DOHH2 (cell line): ENCODE results near the gene CRADD.
"Not testable (repeated sequence)": the region's sequence is repeated elsewhere in the genome, so short reads cannot be mapped to it uniquely, and the experiment has no call there.

ENCODE experiments used
- H3F3A ChIP-seq: fragments of 200-600 bp; sonication (generic), shearing (Covaris generic); 2 replicates; pipeline ENCODE4 v1.6.0; 2016; ENCODE audit warnings: antibody characterized with exemption, mild to moderate bottlenecking; ENCODE audit not compliant: control insufficient read depth, insufficient read depth
- H3K27ac ChIP-seq: fragments of 200-600 bp; sonication (generic); 2 replicates; pipeline ENCODE4 v1.5.1; 2014; ENCODE audit warnings: low read depth, mild to moderate bottlenecking, low read length, moderate library complexity
- H3K27me3 ChIP-seq: fragments of 200-600 bp; sonication (generic); 2 replicates; pipeline ENCODE4 v1.6.1; 2014; ENCODE audit warnings: mild to moderate bottlenecking, low read length, mixed read lengths; ENCODE audit not compliant: control insufficient read depth
- H3K36me3 ChIP-seq: fragments of 200-600 bp; sonication (generic); 2 replicates; pipeline ENCODE4 v1.6.1; 2014; ENCODE audit warnings: mild to moderate bottlenecking, low read length, moderate library complexity, mixed read lengths; ENCODE audit not compliant: control insufficient read depth
- H3K4me1 ChIP-seq: fragments of 200-600 bp; sonication (generic); 2 replicates; pipeline ENCODE4 v1.6.1; 2014; ENCODE audit warnings: mild to moderate bottlenecking, low read length, mixed read lengths; ENCODE audit not compliant: control insufficient read depth
- H3K4me2 ChIP-seq: fragments of 200-600 bp; sonication (generic); 2 replicates; pipeline ENCODE4 v1.6.0; 2014; ENCODE audit warnings: mild to moderate bottlenecking, low read length, moderate library complexity
- H3K4me3 ChIP-seq: fragments of 200-600 bp; sonication (generic); 2 replicates; pipeline ENCODE4 v1.5.1; 2014; ENCODE audit warnings: mild to moderate bottlenecking, low read length, mixed read lengths
- H3K79me2 ChIP-seq: fragments of 200-600 bp; sonication (generic); 2 replicates; pipeline ENCODE4 v1.6.1; 2014; ENCODE audit warnings: mild to moderate bottlenecking, low read length, mixed read lengths; ENCODE audit not compliant: control insufficient read depth
- H3K9me2 ChIP-seq: fragments of 200-600 bp; sonication (generic); replicated peaks from 2 replicates; pipeline ENCODE4 v1.6.1; 2014; ENCODE audit warnings: mild to moderate bottlenecking, low read length, mixed read lengths; ENCODE audit not compliant: control insufficient read depth
- H3K9me3 ChIP-seq: fragments of 200-600 bp; sonication (generic); 2 replicates; pipeline ENCODE4 v1.6.1; 2014; ENCODE audit warnings: antibody characterized with exemption, low read length, mixed read lengths; ENCODE audit not compliant: control insufficient read depth, insufficient read depth
- H4K20me1 ChIP-seq: fragments of 200-600 bp; sonication (generic); 2 replicates; pipeline ENCODE4 v1.6.0; 2014; ENCODE audit warnings: low read depth, mild to moderate bottlenecking, antibody characterized with exemption, low read length, moderate library complexity; ENCODE audit not compliant: control insufficient read depth, insufficient read depth
- EZH2phosphoT487 ChIP-seq: fragments of 200-600 bp; sonication (generic); IDR thresholded peaks from 2 replicates; pipeline ENCODE4 v1.6.1; 2017; ENCODE audit warnings: borderline replicate concordance, mild to moderate bottlenecking, antibody characterized with exemption, low read length, moderate library complexity, mixed read lengths
- TF ChIP-seq, protein P1 (sequence below): fragments of 200-600 bp; sonication (generic); IDR thresholded peaks from one replicate; pipeline ENCODE4 v1.5.1; 2014; ENCODE audit warnings: antibody characterized with exemption, mild to moderate bottlenecking, low read depth, low read length; ENCODE audit not compliant: poor library complexity, severe bottlenecking

Gene CRADD

DNA sequence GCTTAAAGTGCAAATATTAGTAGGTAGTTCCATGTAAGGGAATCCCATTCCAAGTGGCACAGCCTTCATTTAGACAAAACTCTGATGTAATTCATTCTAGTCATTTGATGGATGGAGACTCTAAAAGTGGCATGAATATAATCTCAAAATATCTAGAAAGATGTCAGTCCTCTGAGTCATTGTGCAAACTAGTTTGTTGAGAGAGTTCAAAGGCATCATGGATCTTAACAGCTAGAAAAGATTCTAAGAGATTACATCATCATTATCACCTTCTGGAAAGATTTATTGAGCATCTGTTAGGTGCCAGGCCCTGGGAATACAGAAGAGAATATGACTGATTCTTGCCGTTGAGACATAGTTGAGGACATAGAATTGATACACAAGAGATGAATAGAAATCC is 30.7 kb downstream of the CRADD start:
- H3K9me2 ChIP-seq, result no peaks in the 10 kb centered on the region
- H3K9me3 ChIP-seq, result no peaks in the 10 kb centered on the region
- H3K27me3 ChIP-seq, result no peaks in the 10 kb centered on the region
- no peak overlapping the region for H3K4me2 ChIP-seq
- TF ChIP-seq, protein P1, sequence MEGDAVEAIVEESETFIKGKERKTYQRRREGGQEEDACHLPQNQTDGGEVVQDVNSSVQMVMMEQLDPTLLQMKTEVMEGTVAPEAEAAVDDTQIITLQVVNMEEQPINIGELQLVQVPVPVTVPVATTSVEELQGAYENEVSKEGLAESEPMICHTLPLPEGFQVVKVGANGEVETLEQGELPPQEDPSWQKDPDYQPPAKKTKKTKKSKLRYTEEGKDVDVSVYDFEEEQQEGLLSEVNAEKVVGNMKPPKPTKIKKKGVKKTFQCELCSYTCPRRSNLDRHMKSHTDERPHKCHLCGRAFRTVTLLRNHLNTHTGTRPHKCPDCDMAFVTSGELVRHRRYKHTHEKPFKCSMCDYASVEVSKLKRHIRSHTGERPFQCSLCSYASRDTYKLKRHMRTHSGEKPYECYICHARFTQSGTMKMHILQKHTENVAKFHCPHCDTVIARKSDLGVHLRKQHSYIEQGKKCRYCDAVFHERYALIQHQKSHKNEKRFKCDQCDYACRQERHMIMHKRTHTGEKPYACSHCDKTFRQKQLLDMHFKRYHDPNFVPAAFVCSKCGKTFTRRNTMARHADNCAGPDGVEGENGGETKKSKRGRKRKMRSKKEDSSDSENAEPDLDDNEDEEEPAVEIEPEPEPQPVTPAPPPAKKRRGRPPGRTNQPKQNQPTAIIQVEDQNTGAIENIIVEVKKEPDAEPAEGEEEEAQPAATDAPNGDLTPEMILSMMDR, result no peak
- TF ChIP-seq EZH2phosphoT487, result no peak
- no peaks in the 10 kb centered on the region for H4K20me1 ChIP-seq
- no peaks in the 10 kb centered on the region for H3K79me2 ChIP-seq
- H3F3A ChIP-seq, result no peaks in the 10 kb centered on the region
- H3K27ac ChIP-seq, result no peak overlapping the region
- no peaks in the 10 kb centered on the region for H3K36me3 ChIP-seq
- H3K4me3 ChIP-seq, result no peak overlapping the region
- H3K4me1 ChIP-seq, result no peaks in the 10 kb centered on the region

DNA sequence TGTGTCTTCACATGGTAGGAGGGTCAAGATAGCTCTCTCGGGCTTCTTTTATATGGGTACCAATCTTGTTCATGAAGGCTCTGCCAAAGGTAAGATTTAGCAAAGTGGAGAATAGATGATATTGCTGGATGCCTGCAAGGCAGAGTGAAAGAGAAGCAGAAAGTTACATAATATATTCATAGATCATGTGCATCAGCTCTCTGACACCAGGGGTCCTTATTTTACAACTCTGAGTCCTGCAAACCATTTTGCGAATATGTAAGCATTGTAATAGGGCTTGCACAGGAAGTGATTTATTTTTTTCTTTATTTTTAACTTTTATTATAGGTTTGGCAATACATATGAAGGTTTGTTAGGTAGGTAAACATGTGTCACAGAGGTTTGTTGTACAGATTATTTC is 31.8 kb downstream of the CRADD start:
- Histone ChIP-seq H3K4me1 (no peaks in the 10 kb centered on the region), H3F3A (no peaks in the 10 kb centered on the region), H3K9me3 (no peaks in the 10 kb centered on the region), H4K20me1 (no peaks in the 10 kb centered on the region), H3K36me3 (no peaks in the 10 kb centered on the region), H3K4me3 (no peak overlapping the region), H3K79me2 (no peaks in the 10 kb centered on the region), H3K27me3 (no peaks in the 10 kb centered on the region), H3K27ac (no peak overlapping the region), H3K9me2 (no peaks in the 10 kb centered on the region), H3K4me2 (no peak overlapping the region)
- no peak for TF ChIP-seq EZH2phosphoT487
- TF ChIP-seq, protein P1, result no peak

DNA sequence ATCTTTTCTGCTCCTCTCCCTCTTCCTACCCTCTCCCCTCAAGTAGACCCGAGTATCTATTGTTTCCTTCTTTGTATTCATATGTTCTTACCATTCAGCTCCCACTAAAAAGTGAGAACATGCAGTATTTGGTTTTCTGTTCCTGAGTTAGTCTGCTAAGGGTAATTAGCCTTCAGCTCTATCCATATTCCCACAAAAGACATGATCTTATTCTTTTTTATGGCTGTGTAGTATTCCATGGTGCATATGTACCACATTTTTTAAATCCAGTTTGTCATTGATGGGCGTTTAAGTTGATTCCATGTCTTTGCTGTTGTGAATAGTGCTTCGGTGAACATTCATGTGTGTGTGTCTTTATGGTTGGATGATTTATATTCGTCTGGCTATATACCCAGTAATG is 32.2 kb downstream of the CRADD start:
- TF ChIP-seq, protein P1, result no peak
- no peak overlapping the region for H3K27ac ChIP-seq
- H3K4me2 ChIP-seq, result no peak overlapping the region
- no peaks in the 10 kb centered on the region for H3K9me2 ChIP-seq
- H3K79me2 ChIP-seq, result no peaks in the 10 kb centered on the region
- peaks cover under 1% of the 10 kb centered on the region; the same call in 1 of the 2 replicates for H3K27me3 ChIP-seq
- H4K20me1 ChIP-seq, result no peaks in the 10 kb centered on the region
- no peak overlapping the region for H3K4me3 ChIP-seq
- H3F3A ChIP-seq, result no peaks in the 10 kb centered on the region
- H3K36me3 ChIP-seq, result no peaks in the 10 kb centered on the region
- H3K4me1 ChIP-seq, result no peaks in the 10 kb centered on the region
- H3K9me3 ChIP-seq, result no peaks in the 10 kb centered on the region

DNA sequence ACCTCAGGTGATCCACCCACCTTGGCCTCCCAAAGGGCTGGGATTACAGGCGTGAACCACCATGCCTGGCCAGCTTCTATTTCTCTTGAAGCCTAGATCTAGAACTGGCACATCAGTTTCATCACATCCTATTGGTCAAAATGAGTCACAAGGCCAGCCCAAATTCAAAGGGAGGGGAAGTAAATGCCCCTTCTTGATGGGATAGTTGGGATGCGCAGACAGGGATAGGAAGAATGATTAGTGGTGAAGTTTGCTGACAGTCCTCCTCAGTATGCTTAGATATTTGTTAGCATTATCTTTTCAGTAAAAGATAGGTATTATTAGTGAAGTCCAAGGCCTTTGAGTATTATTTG is 33.4 kb downstream of the CRADD start:
- Histone ChIP-seq H3K27ac (no peak overlapping the region), H3F3A (no peaks in the 10 kb centered on the region), H3K27me3 (peaks cover 3% of the 10 kb centered on the region; the same call in 1 of the 2 replicates), H3K36me3 (no peaks in the 10 kb centered on the region), H3K4me2 (no peak overlapping the region), H3K4me1 (no peaks in the 10 kb centered on the region), H4K20me1 (no peaks in the 10 kb centered on the region), H3K79me2 (no peaks in the 10 kb centered on the region), H3K4me3 (no peak overlapping the region), H3K9me3 (no peaks in the 10 kb centered on the region), H3K9me2 (no peaks in the 10 kb centered on the region)
- TF ChIP-seq, protein P1, result no peak
- no peak for TF ChIP-seq EZH2phosphoT487

DNA sequence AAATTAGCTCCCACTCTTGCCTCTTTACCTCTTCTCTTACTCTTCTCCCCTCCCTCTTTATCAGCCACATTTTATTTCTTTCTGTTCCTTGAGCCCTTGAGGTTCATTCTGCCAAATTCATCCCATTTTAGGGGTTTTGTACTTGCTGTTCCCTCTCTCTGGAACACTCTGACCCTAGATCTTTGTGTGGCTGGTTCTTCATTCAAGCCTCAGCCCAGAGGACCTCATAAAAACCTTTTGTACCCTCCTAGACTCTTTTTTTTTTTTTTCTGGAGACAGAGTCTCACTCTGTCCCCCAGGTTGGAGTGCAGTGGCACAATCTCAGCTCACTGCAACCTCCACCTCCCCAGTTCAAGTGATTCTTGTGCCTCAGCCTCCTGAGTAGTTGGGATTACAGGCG is 34.3 kb downstream of the CRADD start:
- H3K4me1 ChIP-seq, H4K20me1 ChIP-seq, H3F3A ChIP-seq, H3K27me3 ChIP-seq, H3K36me3 ChIP-seq, H3K27ac ChIP-seq, H3K4me2 ChIP-seq, H3K79me2 ChIP-seq, H3K9me3 ChIP-seq, H3K9me2 ChIP-seq, H3K4me3 ChIP-seq: not testable (repeated sequence)
